ENCODE measurements around the gene ENC1. TPM values are rescaled to one million over a fixed set of nuclear protein-coding genes. Genes with fewer than 3 reads are reported as not detected.
"Not testable (repeated sequence)": the region's sequence is repeated elsewhere in the genome, so short reads cannot be mapped to it uniquely, and the experiment has no call there.

Gene ENC1, protein sequence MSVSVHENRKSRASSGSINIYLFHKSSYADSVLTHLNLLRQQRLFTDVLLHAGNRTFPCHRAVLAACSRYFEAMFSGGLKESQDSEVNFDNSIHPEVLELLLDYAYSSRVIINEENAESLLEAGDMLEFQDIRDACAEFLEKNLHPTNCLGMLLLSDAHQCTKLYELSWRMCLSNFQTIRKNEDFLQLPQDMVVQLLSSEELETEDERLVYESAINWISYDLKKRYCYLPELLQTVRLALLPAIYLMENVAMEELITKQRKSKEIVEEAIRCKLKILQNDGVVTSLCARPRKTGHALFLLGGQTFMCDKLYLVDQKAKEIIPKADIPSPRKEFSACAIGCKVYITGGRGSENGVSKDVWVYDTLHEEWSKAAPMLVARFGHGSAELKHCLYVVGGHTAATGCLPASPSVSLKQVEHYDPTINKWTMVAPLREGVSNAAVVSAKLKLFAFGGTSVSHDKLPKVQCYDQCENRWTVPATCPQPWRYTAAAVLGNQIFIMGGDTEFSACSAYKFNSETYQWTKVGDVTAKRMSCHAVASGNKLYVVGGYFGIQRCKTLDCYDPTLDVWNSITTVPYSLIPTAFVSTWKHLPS
- 3.5 TPM for total RNA-seq

- DNase-seq (ENCODE audit: low read depth in 2 of 3, low spot score in 2 of 3) = peak in 2 of 3 donors; percentile 84 to 89
Measured at GRCh38 chr5:74640450-74640953, at the start of gene ENC1. Gene ENC1, minus strand, starts transcription at chr5:74640728. Its CDS starts 4,243 bp downstream, at chr5:74636485.

DNA sequence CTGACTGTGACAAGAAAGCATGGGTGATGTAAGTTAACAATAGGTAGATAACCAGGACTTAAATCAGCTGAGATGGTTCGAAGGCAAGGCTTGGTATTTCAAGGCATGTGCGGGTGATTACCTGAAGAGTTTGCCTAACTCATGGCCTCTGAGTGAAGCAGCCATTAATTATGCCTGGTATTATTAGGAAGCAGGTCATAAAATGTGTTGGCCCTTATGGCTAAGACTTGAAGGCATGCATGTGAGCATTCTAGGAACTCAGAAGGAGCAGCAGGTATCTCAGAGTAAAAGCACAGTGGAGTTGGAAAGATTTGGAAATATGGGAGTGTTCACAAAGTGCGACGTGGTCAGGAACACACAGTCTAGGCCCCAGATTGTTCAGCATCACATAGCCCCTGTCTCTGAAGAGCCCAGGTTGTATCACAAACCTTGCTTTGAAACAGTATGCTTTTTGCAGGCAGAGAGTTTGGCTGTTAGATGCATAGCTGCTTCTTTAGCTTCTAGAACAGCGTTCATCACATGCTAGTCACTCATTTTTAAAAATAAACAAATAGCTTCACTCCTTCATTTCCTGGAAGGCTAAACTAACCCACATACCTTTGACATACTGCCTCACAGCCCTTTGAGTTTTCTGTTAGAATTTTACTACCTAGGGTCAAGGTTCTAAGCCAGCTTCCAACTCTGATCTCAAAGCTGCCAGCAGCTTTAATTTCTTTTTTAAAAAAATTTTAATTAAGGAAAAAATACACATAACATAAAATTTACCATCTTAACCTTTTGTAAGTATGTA lies 46.6 kb upstream of the ENC1 start:
- DNase-seq (ENCODE audit: low read depth in 2 of 3, low spot score in 2 of 3) = no peak

- peak in 2 of 3 donors; percentile 74 to 84 for DNase-seq (ENCODE audit: low read depth in 2 of 3, low spot score in 2 of 3)
Measured at GRCh38 chr5:74685979-74686631, 45.6 kb upstream of the ENC1 start.

DNA sequence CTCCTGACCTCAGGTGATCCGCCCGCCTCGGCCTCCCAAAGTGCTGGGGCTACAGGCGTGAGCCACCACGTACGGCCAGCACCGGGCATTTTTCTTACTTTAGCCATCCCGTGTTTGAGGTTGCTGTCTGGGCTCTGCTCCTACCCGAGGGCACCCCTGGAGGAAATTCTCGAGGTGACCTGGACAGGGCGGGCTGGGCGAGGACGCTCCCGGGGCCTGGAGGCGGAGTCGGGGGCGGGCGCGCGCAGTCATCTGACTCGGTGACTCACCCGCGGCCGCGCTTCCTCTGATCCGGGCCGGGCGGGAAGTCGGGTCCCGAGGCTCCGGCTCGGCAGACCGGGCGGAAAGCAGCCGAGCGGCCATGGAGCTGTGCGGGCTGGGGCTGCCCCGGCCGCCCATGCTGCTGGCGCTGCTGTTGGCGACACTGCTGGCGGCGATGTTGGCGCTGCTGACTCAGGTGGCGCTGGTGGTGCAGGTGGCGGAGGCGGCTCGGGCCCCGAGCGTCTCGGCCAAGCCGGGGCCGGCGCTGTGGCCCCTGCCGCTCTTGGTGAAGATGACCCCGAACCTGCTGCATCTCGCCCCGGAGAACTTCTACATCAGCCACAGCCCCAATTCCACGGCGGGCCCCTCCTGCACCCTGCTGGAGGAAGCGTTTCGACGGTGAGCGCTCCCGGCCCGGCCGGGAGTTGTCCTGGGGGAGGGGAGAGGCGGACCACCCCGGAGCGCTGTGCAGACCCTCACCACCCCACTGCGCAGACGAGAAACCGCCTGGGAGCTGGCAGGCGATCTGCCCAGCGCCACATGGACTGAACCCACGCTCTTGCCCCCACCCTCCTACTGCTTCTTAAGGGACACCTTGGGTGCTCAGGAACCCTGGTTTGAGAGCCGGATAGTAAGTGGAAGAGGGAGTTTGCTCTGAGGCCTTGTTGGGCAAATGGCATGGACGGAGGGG lies 44.6 kb upstream of the ENC1 start, which contains the start of gene HEXB:
Gene HEXB (plus strand): TSS at position 334 of the 952 bp plus-strand sequence. CDS start 28 bp downstream, at position 362.
- peak; percentile 49 to 89 (median 89) for DNase-seq (ENCODE audit: low read depth in 2 of 3, low spot score in 2 of 3)

GRCh38 chr5:74679966-74680365 lies 39.4 kb upstream of the ENC1 start:
- DNase-seq (ENCODE audit: low read depth in 2 of 3, low spot score in 2 of 3) = no peak

GRCh38 chr5:74679300-74679699 lies 38.8 kb upstream of the ENC1 start:
- not testable (repeated sequence) for DNase-seq (ENCODE audit: low read depth in 2 of 3, low spot score in 2 of 3)

DNA sequence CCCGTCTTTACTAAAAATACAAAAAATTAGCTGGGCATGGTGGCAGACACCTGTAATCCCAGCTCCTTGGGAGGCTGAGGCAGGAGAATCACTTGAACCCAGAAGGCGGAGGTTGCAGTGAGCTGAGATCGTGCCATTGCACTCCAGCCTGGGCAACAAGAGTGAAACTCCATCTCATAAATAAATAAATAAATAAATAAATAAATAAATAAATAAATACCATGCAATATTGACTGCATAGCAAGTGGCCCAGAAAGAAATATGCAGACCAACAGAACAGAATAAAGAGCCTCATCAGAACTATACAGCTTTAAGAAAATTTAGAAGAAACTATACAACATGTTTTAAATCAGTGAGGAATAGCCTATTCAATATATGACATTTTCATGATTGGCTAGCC lies 37.6 kb upstream of the ENC1 start:
- not testable (repeated sequence) for DNase-seq (ENCODE audit: low read depth in 2 of 3, low spot score in 2 of 3)

- not testable (repeated sequence) for DNase-seq (ENCODE audit: low read depth in 2 of 3, low spot score in 2 of 3)
Measured at GRCh38 chr5:74676466-74676865, 35.9 kb upstream of the ENC1 start.

DNA sequence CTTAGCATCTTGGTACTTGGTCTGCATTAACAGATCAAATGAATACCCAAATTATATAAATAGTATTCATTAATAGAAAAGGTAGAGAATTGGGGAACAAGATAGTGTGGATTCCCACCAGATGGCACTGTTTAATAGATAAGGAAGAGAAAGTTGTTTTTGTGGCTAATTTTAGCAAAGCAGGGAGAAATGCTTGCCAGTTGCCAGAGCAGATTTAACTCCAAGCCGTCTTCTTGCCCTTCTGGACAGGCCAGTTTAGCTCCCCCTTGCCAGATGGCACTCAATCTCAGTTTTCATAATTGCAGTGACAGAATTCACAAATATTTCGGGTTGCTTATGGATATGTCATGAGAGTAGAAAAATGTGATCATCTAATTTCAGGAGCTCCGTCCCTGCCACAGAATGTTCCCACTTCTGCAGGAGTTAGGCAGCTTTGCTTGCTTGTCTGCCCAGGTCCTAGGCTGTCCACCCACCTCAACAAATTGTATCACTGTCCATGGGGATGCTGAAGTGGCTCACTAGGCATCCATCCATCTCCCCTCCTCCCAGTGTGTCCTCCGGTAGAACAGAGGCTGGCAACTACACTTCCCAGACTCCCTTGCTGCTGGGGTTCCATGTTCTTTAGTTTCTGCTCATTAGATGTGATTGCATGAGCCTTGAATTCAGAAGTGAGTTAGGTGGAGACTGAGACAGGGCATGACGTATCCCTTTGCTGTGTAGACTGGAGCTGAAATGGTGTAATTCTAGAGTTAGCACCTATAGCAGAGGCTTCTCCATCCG lies 32.7 kb upstream of the ENC1 start:
- DNase-seq (ENCODE audit: low read depth in 2 of 3, low spot score in 2 of 3) = peak in 2 of 3 donors; percentile 31 to 69

GRCh38 chr5:74672215-74672877 lies 31.8 kb upstream of the ENC1 start:
- no peak for DNase-seq (ENCODE audit: low read depth in 2 of 3, low spot score in 2 of 3)

DNA sequence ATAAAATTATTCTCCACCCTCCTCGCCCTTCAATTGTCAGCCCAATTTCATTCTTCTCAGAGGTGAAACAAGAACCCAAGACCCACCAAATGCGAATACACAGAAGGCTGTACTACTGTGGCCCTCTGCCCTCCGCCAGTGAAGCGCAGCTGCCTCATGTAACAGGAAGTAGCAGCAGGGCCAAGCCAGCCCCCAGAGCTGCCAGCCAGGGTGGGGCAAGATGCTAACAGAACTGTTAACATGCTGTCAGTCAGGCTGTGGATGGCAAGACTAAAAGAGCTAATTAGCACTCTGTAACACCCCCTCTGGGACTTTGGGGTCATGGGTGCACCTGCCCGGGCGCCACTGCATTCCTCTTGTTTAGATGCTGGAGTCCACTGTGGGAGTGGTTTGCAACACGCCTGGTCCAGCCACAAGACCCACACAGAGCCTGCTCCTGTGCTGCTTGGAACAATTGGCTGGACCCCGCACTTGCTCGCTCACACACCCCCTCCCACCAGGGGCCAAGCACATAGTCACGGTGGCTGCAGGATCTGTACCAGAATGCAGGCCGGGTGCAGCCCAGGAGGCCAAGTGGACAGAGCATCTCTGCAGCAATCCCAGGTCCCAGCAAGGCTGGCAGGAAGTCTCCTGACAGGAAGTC lies 30.0 kb upstream of the ENC1 start:
- DNase-seq (ENCODE audit: low read depth in 2 of 3, low spot score in 2 of 3) = no peak

- no peak for DNase-seq (ENCODE audit: low read depth in 2 of 3, low spot score in 2 of 3)
Measured at GRCh38 chr5:74669821-74670220, 29.3 kb upstream of the ENC1 start.

GRCh38 chr5:74667396-74667795 lies 26.9 kb upstream of the ENC1 start:
- no peak for DNase-seq (ENCODE audit: low read depth in 2 of 3, low spot score in 2 of 3)

DNA sequence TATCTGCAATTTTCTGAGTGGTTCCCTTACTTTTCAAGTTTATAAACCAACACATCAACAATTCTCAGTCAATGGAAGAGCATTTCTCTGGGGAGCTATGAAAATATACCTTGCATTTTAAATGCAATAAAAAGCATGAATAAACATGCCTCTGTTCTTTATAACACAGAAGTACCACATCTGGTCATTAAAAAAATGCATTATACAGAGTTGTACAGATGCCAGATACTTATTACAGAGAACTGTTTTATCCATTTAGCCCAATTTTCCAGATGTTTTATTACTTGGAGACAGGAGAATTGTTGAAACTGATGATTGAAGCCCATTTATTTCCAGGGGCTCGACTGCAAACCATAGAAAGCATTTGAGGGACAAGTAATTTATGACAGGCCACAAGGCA lies 25.3 kb upstream of the ENC1 start:
- DNase-seq (ENCODE audit: low read depth in 2 of 3, low spot score in 2 of 3) = no peak

DNA sequence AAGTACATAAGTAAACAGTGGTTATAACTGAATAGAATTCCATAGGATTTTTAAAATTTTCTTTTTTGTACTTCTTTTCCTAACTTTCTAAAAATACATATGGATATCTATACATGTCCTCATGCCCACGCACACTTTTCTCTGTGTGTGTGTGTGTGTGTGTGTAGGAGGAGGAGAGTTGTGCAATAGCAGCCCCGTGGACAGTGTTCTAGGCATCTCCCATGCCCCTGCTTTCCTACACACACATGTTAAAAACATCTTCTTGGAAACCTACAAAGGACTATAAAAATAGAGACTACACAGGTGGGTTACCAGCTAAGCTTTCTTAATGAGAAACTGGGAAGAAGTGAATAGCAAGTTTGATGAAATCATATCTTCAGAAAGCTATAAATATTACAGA lies 24.7 kb upstream of the ENC1 start:
- DNase-seq (ENCODE audit: low read depth in 2 of 3, low spot score in 2 of 3) = no peak

DNA sequence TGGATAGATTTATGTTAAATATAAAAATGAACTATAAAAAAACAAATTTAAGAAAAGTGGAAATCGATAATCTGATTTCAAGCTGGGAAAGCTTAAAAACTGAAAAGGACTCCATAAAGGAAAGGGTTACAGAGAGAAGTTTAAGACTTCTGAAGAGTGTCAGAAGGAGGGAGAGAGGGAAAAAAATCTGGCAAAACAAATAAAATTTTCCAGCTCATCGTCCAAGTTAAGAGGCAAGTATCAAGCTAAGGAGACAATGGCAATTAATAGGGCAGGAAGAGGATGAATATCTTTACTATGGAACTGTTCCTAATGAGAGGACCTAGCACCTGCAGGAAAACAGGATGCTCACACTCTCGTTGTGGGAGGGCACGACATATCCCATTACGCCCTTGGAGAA lies 24.0 kb upstream of the ENC1 start:
- no peak for DNase-seq (ENCODE audit: low read depth in 2 of 3, low spot score in 2 of 3)

- no peak for DNase-seq (ENCODE audit: low read depth in 2 of 3, low spot score in 2 of 3)
Measured at GRCh38 chr5:74660873-74661272, 20.3 kb upstream of the ENC1 start.

DNA sequence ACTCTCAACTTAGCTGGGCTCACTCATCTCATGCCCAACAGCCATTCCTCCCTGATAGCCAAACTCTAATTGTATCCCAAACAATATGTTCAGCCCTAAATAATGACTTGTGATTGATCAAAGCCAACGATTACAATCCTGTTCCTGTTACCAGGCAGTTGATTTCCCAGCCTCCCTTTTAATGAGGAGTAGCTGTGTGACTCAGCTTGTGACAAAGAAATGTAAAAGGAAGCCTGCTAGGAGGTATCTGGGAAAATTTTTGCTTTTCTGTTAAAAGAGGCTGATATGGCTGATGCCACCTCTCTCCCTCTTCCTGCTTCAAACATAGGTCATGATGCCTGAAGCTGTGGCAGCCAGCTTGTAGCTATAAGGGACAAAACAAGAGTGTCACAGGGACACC lies 19.6 kb upstream of the ENC1 start:
- DNase-seq (ENCODE audit: low read depth in 2 of 3, low spot score in 2 of 3) = no peak
